ENCODE data around the gene RAG2.

DNA sequence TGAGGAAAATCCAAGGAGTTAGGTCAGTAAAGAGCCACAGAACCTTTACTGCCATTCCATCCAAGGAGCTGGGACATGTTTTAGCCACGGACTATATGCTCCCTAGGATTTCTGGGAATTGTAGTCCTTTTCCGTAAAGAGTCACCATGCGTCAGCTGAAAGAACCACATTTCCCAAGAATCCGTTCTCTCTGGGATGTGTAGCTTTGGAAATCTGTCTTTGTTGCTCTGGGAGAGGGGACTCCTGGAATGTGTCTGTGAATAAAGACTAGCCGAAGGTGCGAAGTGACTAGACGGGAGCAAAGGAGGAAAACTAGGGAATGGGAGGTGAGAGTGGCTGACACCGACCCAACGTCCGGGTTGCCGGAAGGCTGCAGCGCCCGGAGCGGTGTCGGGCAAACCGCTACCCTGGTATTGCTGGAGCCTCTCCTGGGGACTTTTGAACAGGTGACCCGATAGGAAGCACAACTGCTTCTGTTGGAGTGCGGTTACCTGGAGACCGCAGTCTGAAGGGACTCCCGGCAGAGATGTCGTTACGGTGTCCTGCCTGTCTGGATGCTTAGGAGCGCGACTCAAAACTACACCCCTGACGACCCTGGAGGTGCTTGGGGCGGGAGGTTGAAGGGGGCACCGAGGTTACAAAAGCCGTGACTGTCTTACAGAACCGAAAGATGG, 3.6 kb downstream of the RAG2 start, which contains the start of gene IFTAP:
- TF ChIP-seq, protein P1, sequence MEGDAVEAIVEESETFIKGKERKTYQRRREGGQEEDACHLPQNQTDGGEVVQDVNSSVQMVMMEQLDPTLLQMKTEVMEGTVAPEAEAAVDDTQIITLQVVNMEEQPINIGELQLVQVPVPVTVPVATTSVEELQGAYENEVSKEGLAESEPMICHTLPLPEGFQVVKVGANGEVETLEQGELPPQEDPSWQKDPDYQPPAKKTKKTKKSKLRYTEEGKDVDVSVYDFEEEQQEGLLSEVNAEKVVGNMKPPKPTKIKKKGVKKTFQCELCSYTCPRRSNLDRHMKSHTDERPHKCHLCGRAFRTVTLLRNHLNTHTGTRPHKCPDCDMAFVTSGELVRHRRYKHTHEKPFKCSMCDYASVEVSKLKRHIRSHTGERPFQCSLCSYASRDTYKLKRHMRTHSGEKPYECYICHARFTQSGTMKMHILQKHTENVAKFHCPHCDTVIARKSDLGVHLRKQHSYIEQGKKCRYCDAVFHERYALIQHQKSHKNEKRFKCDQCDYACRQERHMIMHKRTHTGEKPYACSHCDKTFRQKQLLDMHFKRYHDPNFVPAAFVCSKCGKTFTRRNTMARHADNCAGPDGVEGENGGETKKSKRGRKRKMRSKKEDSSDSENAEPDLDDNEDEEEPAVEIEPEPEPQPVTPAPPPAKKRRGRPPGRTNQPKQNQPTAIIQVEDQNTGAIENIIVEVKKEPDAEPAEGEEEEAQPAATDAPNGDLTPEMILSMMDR (IDR thresholded peaks at IDR 0.05) = no peak
- TF ChIP-seq ZFX (IDR thresholded peaks at IDR 0.05; ENCODE audit: borderline replicate concordance) = no peak
